Choroid plexus epithelial cell (primary cell): ENCODE data around the gene RIMBP2.

Source experiments
- DNase-seq: peaks from one replicate; pipeline ENCODE4 v3.0.0-alpha.2; 2010; ENCODE audit warnings: low read depth
- H3K4me3 ChIP-seq: 2 replicates; pipeline ENCODE4 v1.5.1; 2011; ENCODE audit warnings: low read depth, mild to moderate bottlenecking, control low read depth, low read length, moderate library complexity
- TF ChIP-seq, protein P1 (sequence below): conservative IDR thresholded peaks from 2 replicates; pipeline ENCODE4 v1.5.1; 2011; ENCODE audit warnings: low read depth, mild to moderate bottlenecking, control low read depth, inconsistent platforms, low read length, moderate library complexity

The RIMBP2 gene

DNA sequence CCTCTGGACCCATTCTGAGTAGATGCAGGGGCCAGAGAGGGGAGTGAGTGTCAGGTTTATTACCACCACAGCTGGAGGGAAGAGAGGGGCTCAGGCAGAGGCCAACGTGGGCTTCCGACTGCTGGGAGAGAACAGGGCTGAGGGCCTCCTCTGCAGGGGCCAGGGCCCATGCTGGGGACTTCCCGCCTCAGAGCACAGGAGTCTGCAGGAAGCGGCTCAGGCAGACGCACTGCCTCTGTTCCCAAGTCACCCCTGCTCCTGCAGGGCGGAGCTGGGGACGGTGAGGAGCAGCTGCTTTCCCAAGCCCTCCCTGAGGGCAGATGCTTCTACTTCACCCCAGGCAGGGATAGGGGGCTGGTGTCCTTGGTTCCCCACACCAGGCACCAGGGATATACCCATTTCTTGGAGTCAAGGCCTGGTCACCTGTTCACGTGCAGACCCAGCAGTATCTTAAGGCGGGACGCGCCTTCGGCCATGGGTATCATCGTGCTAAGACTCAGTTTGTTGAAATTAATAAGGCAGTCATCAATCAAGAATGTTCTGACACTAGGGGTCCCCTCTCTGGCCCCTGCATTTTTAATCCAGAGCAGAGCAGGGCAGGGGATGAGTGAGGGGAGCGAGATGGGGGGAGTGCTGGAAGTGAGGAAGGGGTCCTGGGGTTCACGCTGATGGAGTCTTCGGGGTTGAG is 278.4 kb downstream of the RIMBP2 start:
- TF ChIP-seq, protein P1, sequence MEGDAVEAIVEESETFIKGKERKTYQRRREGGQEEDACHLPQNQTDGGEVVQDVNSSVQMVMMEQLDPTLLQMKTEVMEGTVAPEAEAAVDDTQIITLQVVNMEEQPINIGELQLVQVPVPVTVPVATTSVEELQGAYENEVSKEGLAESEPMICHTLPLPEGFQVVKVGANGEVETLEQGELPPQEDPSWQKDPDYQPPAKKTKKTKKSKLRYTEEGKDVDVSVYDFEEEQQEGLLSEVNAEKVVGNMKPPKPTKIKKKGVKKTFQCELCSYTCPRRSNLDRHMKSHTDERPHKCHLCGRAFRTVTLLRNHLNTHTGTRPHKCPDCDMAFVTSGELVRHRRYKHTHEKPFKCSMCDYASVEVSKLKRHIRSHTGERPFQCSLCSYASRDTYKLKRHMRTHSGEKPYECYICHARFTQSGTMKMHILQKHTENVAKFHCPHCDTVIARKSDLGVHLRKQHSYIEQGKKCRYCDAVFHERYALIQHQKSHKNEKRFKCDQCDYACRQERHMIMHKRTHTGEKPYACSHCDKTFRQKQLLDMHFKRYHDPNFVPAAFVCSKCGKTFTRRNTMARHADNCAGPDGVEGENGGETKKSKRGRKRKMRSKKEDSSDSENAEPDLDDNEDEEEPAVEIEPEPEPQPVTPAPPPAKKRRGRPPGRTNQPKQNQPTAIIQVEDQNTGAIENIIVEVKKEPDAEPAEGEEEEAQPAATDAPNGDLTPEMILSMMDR, result no peak
- DNase-seq, result no peak
- H3K4me3 ChIP-seq, result no peak overlapping the region

DNA sequence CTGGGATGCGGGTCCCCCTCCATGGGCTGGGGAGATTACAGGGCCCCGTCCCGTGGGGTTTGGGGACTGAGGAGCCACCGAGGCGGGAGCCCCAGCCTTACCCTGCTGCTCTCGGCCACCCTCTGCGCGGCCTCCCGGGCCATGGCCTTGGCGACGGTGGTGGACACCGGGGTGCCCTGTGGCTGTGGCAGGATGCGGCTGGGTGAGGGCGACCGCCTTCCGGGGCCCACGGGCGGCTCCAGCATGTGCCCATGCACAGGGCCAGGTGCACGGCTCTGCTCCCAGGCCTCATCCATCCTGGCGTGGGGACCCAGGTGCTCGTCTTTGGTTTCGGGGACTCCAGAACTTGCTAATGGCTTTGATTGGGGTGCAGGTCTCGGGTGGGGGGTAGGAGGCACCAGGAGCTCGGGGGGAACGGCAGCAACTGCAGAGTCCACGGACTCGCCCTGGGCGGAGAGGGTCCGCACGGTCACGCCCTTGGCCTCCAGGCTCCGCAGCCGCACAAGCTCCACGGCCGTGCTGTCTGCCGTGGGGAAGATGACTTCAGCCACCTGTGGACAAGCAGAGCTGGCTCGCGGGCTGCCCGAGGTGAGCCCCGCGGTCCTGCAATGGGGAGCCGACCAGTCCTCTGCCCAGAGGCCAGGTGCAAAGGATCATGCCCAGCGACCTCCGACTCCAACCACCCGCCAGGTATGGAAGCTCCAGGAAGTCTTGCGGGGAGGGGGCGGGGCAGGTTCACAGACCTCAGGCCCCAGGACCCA is 279.2 kb downstream of the RIMBP2 start:
- DNase-seq, result no peak
- H3K4me3 ChIP-seq, result no peak overlapping the region
- TF ChIP-seq, protein P1, result no peak

DNA sequence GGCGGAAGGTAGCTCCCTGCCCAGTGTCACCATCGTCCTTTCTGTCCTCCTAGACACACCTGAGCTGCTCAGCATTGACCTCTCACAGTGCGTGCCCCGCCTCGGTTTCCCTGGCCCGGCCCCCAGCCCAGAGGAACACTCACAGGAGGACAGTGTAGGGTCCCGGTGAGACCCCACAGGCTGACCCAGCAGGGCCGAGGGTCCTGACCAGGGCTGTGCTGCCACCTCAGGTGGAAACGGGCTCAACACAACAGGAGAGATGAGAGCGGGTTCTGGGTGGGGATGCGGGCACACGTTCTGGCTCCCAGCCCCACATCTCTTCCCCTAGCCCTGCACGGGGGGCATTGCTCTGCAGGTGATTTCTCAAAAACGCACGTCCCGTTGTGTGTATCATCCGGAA is 280.3 kb downstream of the RIMBP2 start:
- no peak for DNase-seq
- TF ChIP-seq, protein P1, result no peak
- no peak overlapping the region for H3K4me3 ChIP-seq

DNA sequence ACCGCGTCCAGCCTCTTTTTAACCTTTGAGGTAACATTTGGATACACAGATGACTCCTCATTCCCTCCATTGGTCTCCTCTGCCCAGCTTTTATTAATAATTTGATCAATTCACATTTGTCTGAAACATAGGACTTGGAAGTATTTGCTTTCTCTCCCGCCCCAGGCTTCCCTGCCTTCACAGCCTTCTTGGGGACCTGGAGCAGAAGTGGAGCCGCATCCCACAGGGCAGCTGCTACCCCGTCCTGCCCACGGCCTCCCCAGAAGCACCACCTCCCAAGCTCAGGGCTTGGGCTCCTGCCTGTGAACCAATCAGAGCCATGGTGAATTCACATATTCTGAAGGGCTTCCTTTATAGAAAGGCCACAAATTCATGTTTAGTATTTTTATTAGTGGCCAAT is 280.8 kb downstream of the RIMBP2 start:
- TF ChIP-seq, protein P1, result no peak

DNA sequence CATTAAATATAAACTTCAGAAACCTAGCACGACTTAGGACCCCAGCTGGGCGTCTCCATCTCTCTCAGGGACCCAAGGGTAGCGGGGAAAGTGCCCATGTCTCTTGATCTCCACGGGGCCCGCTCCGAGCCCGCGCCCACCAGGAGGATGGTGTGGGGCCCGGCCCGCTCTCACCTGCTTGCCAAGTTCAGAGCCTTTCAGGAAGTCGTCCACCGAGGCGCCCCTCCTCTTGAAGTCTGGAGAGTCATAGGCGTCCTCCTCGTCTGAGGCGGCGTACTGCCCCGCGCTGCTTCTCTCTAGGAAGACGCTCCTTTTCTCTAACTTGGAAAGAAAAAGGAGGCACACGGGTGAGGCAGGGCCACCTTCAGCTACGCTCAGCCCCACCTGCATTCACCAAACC is 281.5 kb downstream of the RIMBP2 start:
- TF ChIP-seq, protein P1, result no peak
- DNase-seq, result no peak
- H3K4me3 ChIP-seq, result no peak overlapping the region

More for the DNA sequence above, 280.8 kb downstream of the RIMBP2 start:
- no peak for DNase-seq
- no peak overlapping the region for H3K4me3 ChIP-seq

DNA sequence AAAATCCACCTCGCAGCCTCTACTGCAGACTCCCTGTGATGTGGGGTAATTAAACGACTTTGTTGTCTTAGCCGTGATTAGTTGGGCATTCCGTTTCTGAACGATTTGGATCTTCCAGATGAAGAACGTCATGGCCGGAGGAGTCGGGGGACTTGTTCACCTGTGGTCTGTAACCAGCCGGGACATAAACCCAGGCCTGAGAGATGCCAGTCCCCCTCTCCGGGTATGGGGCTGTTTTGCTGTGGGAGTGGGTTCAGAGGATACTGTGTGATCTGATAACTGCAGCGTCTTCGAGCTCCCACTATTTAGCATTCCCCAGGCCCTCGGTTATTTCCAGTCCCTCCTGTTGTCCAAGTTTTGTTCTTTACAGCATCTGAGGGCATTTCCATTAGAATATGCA is 282.3 kb downstream of the RIMBP2 start:
- TF ChIP-seq, protein P1, result no peak
- no peak for DNase-seq
- H3K4me3 ChIP-seq, result no peak overlapping the region
